HG02981 (cell line): Measurements from ENCODE around the gene GP9.
"Not testable (repeated sequence)": the region's sequence is repeated elsewhere in the genome, so short reads cannot be mapped to it uniquely, and the experiment has no call there.

ENCODE experiments used
- ATAC-seq: cut with Tn5 transposase; IDR thresholded peaks from one replicate; pipeline ENCODE4 v1.9.1; 2021; ENCODE audit warnings: mild to moderate bottlenecking, moderate library complexity; ENCODE audit not compliant: unreplicated experiment

GP9 gene

GRCh38 chr3:129047553-129047839 lies 13.1 kb upstream of the GP9 start:
- no peak for ATAC-seq

GRCh38 chr3:129050556-129051295 lies 9.9 kb upstream of the GP9 start:
- ATAC-seq: no peak

DNA sequence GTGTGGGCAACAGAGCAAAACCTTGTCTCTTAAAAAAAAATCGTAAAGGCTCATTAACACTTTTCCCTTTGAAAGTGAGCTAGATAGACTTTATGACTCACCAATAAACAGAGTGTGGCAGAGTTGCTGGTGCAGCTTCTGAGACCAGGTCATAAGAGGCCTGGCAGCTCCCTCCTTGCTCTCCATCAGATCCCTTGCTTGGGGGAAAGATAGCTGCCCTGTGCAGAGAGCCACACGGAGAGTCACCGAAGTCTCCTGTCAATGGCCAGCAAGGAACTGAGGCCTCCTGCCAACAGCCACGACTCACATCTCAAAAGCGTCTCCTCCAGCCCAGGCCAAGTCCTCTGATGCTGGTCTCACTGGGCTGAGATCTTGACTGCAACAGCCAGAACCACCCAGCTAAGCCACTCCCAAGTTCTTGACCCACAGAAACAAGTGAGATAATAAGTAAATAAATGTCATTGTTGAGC lies 8.7 kb upstream of the GP9 start:
- ATAC-seq: no peak

- no peak for ATAC-seq
Observed at GRCh38 chr3:129052675-129053074, 7.9 kb upstream of the GP9 start.

- ATAC-seq: no peak
Observed at GRCh38 chr3:129054605-129055104, 5.9 kb upstream of the GP9 start.

- no peak for ATAC-seq
Observed at GRCh38 chr3:129056451-129057173, 4.0 kb upstream of the GP9 start.

GRCh38 chr3:129057249-129057648 lies 3.3 kb upstream of the GP9 start:
- no peak for ATAC-seq

DNA sequence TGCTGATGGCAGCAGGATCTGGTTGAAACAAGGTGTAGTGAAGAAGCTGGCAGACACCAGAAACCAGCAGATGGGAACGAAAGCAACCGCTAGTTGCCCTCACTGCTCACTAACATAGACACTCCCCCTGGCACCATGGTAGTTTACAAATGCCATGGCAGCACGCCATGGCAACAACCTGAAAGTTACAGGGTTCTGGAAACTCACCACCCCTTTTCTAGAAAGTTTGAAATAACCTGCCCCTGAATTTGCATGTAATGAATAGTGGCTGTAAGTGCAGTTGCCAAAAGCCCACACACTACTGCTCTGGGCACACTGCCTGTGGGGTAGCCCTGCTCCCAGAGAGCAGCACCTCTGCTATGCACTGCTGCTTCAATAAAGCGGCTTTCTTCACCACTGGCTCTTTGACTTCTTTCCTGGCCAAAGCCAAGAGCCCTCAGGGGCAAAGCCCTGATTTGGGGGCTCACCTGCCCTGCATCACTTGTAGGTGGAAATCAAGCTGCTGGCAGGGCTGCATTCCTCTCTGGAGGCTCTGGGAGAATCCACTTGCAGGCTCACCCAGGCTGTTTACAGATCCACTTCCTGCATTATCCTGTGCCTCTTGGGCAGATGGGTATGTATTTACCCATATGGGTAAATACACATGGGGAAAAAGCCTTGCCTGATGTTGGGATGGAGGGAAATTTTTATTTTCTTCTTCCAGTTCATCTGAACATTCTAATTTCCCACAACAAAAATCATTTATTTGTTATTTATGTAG lies 2.0 kb upstream of the GP9 start:
- ATAC-seq: no peak

GRCh38 chr3:129059311-129059958 lies 1.1 kb upstream of the GP9 start:
- ATAC-seq: no peak

DNA sequence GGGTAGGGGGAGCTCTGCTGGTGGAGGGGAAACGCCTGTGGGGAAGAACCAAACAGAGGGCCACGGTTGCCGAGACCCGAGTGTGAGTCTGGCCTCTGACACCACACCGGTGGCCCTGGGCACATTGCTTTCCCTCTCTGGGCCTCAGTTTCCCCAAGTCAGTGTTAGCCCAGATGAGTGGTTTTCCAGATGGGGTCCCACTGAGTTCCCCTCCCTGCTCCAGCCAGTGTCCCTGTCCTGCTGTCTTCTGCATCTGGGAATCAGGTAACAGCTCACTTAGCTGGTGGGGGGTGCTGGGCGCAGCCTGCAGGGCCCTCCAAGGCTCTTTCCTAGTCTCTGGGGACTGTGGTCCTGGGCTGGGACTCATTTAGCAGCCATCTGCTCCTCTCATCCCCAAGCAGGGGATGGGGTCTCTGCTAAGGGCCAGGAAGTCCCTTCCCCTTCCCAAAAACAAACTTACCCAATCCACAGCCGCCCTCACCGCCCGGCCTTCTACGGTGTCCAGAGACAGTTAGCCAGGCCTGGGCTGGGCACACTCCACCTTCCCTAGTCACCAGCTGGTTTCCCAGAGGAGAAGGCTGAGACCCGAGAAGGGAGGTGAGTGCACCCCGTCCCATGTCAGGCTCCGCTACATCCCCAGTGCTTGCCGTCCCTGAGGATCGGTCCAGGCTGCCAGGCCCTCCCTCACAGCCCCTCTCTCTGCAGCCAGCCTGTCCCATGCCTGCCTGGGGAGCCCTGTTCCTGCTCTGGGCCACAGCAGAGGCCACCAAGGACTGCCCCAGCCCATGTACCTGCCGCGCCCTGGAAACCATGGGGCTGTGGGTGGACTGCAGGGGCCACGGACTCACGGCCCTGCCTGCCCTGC lies 676 bp downstream of the GP9 start:
- ATAC-seq: no peak

- ATAC-seq: no peak
Observed at GRCh38 chr3:129061888-129062834, 1.6 kb downstream of the GP9 start.

DNA sequence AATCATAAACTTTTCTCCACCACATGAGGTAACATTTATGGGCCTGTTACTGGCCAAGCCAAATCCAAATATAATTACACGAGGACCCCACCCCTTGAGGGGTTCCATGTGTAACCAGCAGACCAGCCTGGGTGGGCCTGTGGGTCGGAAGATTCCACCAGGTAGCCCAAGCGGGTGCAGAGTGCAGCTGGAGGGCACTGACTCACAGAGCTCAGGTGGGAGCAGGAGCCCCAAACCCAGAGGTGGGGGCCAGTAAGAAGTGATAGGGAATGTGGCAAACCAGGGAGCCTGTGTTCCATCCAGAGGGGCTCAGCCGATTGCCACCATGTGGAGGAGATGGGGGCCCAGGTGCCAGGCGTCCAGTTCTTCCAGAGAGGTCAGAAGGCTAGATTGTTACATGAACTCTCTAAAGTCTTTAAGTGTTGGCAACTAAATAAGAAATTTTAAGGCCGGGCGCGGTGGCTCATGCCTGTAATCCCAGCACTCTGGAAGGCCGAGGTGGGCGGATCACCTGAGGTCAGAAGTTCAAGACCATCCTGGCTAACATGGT lies 2.6 kb downstream of the GP9 start:
- ATAC-seq: no peak

- no peak for ATAC-seq
Observed at GRCh38 chr3:129063841-129064482, 3.4 kb downstream of the GP9 start.

- no peak for ATAC-seq
Observed at GRCh38 chr3:129065016-129065719, 4.6 kb downstream of the GP9 start.

GRCh38 chr3:129065720-129066073 lies 5.1 kb downstream of the GP9 start:
- ATAC-seq: no peak

- not testable (repeated sequence) for ATAC-seq
Observed at GRCh38 chr3:129067719-129068118, 7.1 kb downstream of the GP9 start.

- no peak for ATAC-seq
Observed at GRCh38 chr3:129068291-129068886, 7.8 kb downstream of the GP9 start.
